Activated T-helper 1 cell treated with anti-CD3 and anti-CD28 coated beads, Interleukin-12 subunit alpha, Interleukin-12 subunit beta, Interleukin-2, Interleukin-4 antibody, amounts not matched to agents 30 ng/mL and 10 ng/mL and 1 ng/mL, durations not matched to agents 14 hours and 24 hours and 36 hours (primary cell): Measurements from ENCODE around the gene GFPT1. TPM values are rescaled to one million over a fixed set of nuclear protein-coding genes. Genes with fewer than 3 reads are reported as not detected.

Experiments
- DNase-seq: peaks from one replicate; pipeline ENCODE4 v3.0.0; 2021; ENCODE audit warnings: low spot score
- H3K27ac Mint-ChIP-seq: one replicate; pipeline ENCODE4 v1.8.0; 2021; ENCODE audit warnings: mild to moderate bottlenecking, mixed read lengths
- H3K27me3 Mint-ChIP-seq: one replicate; pipeline ENCODE4 v1.8.0; 2022; ENCODE audit warnings: mild to moderate bottlenecking, moderate library complexity, mixed read lengths; ENCODE audit not compliant: insufficient read depth
- H3K36me3 Mint-ChIP-seq: one replicate; pipeline ENCODE4 v1.8.0; 2021; ENCODE audit warnings: low read depth, mixed read lengths
- H3K4me1 Mint-ChIP-seq: one replicate; pipeline ENCODE4 v1.8.0; 2021; ENCODE audit warnings: low read depth, mixed read lengths
- H3K4me3 Mint-ChIP-seq: one replicate; pipeline ENCODE4 v1.8.0; 2021; ENCODE audit warnings: mild to moderate bottlenecking, moderate library complexity, mixed read lengths
- H3K9me3 Mint-ChIP-seq: one replicate; pipeline ENCODE4 v1.8.0; 2021; ENCODE audit warnings: mixed read lengths
- intact Hi-C: fragments of 100-400 bp; cut with micrococcal nuclease; formaldehyde crosslinking; loops from one replicate; pipeline ENCODE4 v1.15.1; 2024
- total RNA-seq: library from RNA; stranded (reverse); gene quantifications from 2 replicates; pipeline ENCODE4 v1.2.3, GENCODE V29; 2022

Gene GFPT1
- total RNA-seq, 1 donor from 2014 or later: 47.3 TPM

DNA sequence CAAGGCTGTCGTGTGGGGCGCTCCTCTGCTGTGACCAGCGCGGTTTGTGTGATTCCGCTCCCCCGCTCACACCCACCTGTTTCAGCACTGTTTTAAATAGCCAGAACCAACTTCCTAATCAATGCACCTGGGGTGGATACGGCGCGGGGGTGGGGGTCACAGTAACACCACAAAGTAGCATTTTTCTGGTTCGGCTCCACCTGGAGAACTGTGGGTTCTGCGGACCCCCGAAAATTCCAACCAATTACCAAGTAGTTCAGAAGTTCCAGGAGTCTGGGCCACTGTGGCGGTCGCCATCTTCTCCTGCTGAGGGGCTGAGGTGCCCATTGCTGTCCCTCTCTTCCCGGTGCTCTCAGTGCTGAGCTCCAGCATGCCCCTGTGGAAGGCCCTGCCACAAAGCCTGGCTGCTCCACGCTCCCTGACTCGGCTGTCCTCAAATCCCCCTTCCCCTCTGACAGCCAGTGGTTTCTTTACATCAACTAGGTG, 79.4 kb downstream of the GFPT1 start:
- Mint-ChIP-seq H3K27ac (no peak overlapping the region), H3K27me3 (peaks cover 37% of the 10 kb centered on the region), H3K4me3 (peak overlapping the region; percentile 59), H3K36me3 (no peaks in the 10 kb centered on the region), H3K4me1 (peaks cover 10% of the 10 kb centered on the region), H3K9me3 (peaks cover 3% of the 10 kb centered on the region)
- DNase-seq: no peak
- intact Hi-C loops: loop anchor here (1.0 kb wide), 3 partner anchors 281 to 844 kb away; no protein-coding TSS in a partner anchor

DNA sequence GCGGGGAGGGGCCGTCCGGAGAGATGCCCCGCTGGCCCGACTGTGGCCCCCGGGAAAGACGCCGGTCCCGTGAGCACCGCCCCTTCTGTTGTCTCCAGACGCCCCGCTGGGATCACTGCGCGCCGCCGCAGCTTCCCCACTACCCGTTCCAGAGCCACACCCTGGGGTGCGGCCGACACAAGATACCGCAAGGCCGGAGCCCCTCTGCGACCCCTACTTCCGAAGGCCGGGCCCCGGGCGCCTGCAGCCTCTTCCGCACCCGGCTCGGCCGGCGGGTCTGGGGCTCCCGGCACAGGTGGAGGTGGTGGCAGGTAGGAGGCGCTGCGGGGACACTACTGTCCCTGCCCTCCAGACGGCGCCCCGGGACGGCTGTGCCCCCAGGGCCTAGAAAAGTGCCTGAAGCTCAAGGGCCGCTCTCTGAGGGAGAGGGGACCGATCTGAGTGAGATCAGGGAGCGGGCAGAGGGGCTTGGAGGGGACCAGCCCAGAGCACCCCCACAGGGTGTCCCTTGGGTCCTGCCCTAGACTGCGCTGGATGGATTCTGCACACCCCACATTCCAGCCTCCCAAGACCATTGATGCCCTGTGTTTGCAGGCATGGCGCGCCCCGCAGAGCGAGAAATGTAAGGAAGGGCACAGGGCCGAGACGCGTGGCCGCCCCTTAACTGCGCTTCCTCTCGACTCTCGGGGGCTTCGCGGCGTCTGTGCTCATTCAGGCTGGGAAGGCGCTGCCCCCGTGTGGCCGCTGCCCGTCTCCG, 80.0 kb downstream of the GFPT1 start:
- Mint-ChIP-seq H3K36me3 (no peaks in the 10 kb centered on the region), H3K27ac (no peak overlapping the region), H3K9me3 (peaks cover 3% of the 10 kb centered on the region), H3K4me1 (peaks cover 10% of the 10 kb centered on the region), H3K4me3 (peak overlapping the region; percentile 59), H3K27me3 (peaks cover 37% of the 10 kb centered on the region)
- intact Hi-C loops: loop anchor here (1.0 kb wide), 3 partner anchors 281 to 844 kb away; no protein-coding TSS in a partner anchor
- DNase-seq: peak; percentile 45

DNA sequence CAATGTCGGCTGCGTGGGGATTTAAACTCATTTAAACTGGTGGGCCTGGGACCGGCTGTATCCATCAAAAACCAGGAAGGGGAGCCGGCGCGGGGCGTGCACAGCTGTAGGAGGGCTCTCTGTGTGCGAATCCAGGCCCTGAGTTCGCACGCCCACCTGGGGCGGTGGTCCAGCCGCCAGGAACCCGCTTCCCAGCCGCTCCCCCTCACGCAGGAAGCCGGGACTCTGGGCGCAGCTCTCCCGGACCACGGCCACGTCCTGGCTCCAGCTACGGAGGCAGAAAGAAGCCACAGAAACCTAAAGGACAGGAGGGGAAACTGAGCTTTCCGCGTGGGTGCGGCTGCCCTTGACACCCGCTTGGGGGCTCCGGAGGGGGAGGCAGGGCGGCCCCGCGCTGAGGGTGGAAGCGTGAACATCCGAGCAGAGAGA, 80.6 kb downstream of the GFPT1 start:
- Mint-ChIP-seq H3K36me3 (no peaks in the 10 kb centered on the region), H3K9me3 (peaks cover 3% of the 10 kb centered on the region), H3K4me1 (peaks cover 10% of the 10 kb centered on the region), H3K27ac (no peak overlapping the region), H3K27me3 (peaks cover 40% of the 10 kb centered on the region), H3K4me3 (peak overlapping the region; percentile 51)
- DNase-seq: no peak
- intact Hi-C loops: no loop called here

DNA sequence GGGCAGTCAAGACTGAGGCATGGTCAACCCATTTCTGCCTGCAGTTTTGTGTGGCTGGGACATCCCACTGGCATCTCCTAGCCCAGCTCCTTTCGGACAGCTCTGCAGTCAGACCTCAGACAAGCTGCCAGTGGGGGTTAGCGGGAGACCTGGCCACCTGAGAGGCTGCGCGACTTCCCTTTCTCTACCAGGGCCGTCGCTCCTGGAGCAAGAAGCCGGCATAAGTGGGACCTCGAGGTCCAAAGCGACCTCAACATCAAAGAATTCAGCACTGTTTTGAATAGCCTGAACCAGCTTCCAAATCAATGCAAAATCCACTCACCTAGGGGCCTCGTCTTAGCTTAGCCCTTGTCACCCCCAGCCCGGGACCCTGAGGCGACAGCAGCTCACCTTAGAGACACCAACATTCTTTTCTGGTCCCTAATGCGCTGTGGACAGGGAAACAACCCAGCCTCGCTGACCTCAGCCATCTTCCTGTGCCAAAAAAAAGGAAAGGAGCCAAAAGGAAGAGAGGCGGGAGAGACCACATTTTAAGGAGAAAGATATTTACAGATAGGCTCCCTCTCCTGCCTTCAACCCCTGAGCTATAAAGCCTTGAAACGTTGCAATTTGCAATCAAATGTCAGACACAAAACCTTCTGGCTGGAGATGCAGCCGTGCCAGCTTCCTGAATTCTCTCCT, 81.2 kb downstream of the GFPT1 start:
- Mint-ChIP-seq H3K9me3 (peaks cover 3% of the 10 kb centered on the region), H3K27me3 (peaks cover 42% of the 10 kb centered on the region), H3K27ac (no peak overlapping the region), H3K36me3 (no peaks in the 10 kb centered on the region), H3K4me3 (peak overlapping the region; percentile 51), H3K4me1 (peaks cover 10% of the 10 kb centered on the region)
- intact Hi-C loops: no loop called here
- no peak for DNase-seq

DNA sequence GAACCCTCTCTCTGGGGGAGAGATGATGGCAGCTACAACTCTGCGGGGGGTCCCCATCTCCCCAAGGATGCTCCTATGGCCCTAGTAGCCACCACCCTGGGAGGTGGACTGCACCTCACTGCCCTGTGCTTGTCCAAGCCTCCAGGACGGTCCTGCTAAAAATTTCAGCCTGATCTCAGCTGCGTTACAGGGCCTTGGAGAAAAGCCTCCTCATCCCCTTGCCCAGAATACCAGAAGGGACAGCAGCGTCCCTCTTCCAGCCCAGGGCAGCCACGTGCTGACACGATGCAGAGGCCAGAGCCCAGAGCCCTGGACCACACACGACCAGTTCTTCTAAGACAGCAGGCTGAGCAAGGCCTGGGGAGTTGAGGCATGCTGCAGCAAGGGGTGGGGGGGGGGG, 81.9 kb downstream of the GFPT1 start:
- Mint-ChIP-seq H3K27me3 (peaks cover 45% of the 10 kb centered on the region), H3K4me1 (peaks cover 10% of the 10 kb centered on the region), H3K36me3 (no peaks in the 10 kb centered on the region), H3K4me3 (no peak overlapping the region), H3K9me3 (peaks cover 3% of the 10 kb centered on the region), H3K27ac (no peak overlapping the region)
- no peak for DNase-seq
- intact Hi-C loops: no loop called here

DNA sequence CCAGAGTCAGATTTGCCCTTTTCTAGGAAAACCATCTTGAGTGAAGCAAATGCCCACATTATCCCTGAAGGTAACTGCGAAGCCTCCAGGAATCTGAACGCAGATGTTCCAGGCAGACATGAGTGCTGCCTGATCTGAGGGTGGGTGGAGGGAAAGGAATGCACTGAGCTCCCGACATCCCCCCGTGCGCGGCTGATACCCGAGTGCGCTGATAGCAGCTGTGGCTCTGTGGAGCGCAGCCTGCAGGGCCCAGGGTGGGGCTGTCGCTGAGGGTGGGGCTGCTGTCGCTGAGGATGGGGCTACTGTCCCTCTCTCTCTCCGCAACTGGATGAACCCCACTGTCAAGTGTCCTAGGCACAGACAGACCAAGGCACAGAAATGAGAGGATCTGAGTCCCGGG, 82.4 kb downstream of the GFPT1 start:
- no peak for DNase-seq
- H3K4me3 Mint-ChIP-seq: no peak overlapping the region
- intact Hi-C loops: no loop called here
- H3K36me3 Mint-ChIP-seq: no peaks in the 10 kb centered on the region
- peaks cover 45% of the 10 kb centered on the region for H3K27me3 Mint-ChIP-seq
- H3K4me1 Mint-ChIP-seq: peaks cover 10% of the 10 kb centered on the region
- peaks cover 3% of the 10 kb centered on the region for H3K9me3 Mint-ChIP-seq
- no peak overlapping the region for H3K27ac Mint-ChIP-seq

DNA sequence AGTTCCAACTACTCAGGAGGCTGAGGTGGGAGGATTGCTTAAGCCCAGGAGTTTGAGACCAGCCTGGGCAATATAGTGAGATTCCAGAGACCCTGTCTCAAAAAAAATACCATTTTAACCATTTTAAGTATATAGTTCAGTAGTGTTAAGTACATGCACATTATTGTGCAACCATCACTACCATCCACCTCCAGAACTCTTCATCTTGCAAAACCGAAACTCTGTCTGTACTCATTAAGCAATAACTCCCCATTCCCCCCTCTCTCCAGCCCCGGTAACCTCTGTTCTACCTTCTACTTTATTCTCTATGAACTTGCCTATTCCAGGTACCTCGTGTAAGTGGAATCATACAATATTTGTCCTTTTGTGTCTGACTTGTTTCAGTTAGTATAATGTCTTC, 86.4 kb downstream of the GFPT1 start:
- peaks cover 23% of the 10 kb centered on the region for H3K27me3 Mint-ChIP-seq
- intact Hi-C loops: no loop called here
- no peaks in the 10 kb centered on the region for H3K36me3 Mint-ChIP-seq
- H3K4me1 Mint-ChIP-seq: no peaks in the 10 kb centered on the region
- H3K27ac Mint-ChIP-seq: no peak overlapping the region
- H3K4me3 Mint-ChIP-seq: no peak overlapping the region
- no peak for DNase-seq
- H3K9me3 Mint-ChIP-seq: peaks cover 3% of the 10 kb centered on the region

DNA sequence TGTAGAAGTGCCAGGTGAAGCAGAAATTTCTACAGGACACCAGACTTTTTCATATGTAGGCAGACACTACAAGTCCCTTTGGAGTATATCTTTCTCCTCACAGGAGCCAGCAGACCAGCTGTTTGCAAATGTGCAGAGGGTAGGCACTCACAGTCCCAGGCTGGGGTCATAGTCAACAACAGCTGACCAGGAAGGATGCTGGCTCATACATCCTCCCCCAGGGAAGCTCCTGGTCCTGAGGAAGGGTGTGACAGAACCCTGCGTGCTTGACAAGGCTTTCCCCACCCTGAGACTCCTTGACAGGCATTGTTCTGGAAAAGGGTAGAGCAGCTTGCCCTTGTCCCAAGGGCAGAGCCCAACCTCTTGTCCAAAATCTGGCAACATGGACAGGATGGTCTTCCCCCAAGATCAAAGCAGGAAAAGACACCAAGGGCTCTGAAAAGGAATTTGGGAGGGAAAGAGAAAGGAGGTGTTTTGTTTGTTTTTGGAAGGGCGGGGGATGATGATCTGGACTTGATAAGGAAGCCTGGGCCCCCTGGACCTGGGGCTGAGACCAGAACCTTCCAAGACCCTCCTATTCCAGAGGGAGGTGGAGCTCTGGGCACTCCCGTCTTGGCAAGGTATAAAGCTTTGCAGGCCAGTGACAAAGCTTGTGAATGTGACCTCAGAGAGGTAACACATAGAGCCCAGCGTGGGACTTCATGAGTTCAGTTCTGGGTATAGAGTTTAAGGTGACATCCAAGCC, 87.1 kb downstream of the GFPT1 start:
- Mint-ChIP-seq H3K36me3 (no peaks in the 10 kb centered on the region), H3K9me3 (peaks cover 3% of the 10 kb centered on the region), H3K27me3 (peaks cover 17% of the 10 kb centered on the region), H3K4me3 (no peak overlapping the region), H3K27ac (no peak overlapping the region), H3K4me1 (no peaks in the 10 kb centered on the region)
- DNase-seq: no peak
- intact Hi-C loops: no loop called here

DNA sequence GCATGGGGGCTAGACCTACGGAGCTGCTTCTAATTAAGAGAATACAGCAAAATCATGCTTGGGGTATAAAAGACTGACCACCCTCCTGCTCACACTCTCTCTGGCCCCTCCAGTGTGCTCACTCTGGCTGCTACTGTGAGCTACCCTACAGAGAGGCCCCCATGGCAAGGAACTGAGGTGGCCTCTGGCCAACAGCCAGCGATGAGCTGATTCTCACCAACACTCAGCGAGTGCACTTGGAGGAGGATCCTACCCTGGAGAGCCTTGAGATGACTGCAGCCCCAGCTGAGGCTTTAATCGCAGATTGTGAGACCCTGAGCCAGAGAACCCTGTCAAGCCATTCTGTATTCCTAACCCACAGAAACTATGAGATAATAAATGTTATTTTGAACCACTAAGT, 88.2 kb downstream of the GFPT1 start:
- intact Hi-C loops: no loop called here
- Mint-ChIP-seq H3K4me3 (no peak overlapping the region), H3K9me3 (no peaks in the 10 kb centered on the region), H3K27me3 (peaks cover 15% of the 10 kb centered on the region), H3K27ac (no peak overlapping the region), H3K4me1 (no peaks in the 10 kb centered on the region), H3K36me3 (no peaks in the 10 kb centered on the region)
- no peak for DNase-seq

DNA sequence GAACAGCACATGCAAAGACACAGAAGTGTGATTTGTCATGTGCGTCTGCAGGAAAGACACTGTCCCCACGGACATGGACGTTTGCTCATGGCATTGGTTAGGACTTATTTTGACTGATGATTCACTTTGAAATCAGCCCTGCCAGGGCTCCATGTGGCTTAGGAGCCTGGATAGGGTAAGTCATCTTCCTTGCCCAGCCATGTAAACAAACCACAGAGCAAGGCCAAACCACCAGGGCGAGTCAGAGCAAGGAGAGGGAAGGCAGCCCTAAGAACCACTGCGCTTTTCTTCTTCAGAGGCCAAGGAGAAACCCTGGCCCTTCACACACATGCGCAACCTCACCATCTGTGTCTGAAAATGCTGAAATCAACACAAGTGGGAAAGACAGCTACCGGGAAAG, 88.8 kb downstream of the GFPT1 start:
- H3K4me1 Mint-ChIP-seq: no peaks in the 10 kb centered on the region

DNA sequence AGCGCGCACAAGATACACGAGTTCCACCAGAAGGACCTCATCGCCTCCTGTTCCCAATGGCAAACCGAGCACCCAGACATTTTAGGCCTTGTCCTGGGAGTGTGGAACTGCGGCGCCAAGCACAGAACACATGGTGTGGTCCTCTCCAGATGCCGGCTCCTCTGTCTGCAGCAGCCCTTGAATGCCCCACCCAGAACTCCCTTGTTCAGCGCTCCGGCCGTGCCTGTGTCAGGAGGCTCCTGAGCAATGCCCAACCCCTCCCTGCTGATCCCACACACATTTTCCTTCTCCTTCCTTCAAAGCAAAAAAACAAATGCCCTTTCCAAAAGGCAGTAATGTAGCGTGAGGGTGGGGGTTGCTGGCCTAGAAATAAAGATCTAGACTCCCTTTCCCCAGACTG, 89.8 kb downstream of the GFPT1 start:
- no peak overlapping the region for H3K4me3 Mint-ChIP-seq
- intact Hi-C loops: no loop called here
- no peak overlapping the region for H3K27ac Mint-ChIP-seq
- peaks cover 11% of the 10 kb centered on the region for H3K27me3 Mint-ChIP-seq
- H3K4me1 Mint-ChIP-seq: no peaks in the 10 kb centered on the region
- H3K36me3 Mint-ChIP-seq: no peaks in the 10 kb centered on the region
- H3K9me3 Mint-ChIP-seq: no peaks in the 10 kb centered on the region
- no peak for DNase-seq

More for the DNA sequence above, 88.8 kb downstream of the GFPT1 start:
- Mint-ChIP-seq H3K27me3 (peaks cover 13% of the 10 kb centered on the region), H3K9me3 (no peaks in the 10 kb centered on the region), H3K27ac (no peak overlapping the region), H3K36me3 (no peaks in the 10 kb centered on the region), H3K4me3 (no peak overlapping the region)
- DNase-seq: no peak
- intact Hi-C loops: no loop called here

DNA sequence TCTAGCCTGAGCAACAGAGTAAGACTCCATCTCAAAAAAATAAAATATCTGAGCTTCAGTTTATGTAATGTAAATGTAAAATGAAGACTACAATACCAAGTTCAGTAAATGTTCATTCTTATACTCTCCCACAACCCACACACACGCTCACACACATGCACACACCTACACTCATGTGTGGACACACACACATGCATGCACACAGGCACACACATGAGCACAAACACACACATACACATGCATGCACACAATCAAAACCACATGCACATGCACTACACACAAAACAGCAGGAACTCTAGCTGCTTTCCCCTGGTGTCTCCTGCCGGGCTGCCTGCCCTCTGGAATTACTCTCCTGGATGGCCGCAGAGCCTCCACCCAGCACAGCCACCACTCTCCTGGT, 90.6 kb downstream of the GFPT1 start:
- Mint-ChIP-seq H3K36me3 (no peaks in the 10 kb centered on the region), H3K9me3 (no peaks in the 10 kb centered on the region), H3K27me3 (peaks cover 8% of the 10 kb centered on the region), H3K4me3 (no peak overlapping the region), H3K27ac (no peak overlapping the region), H3K4me1 (no peaks in the 10 kb centered on the region)
- DNase-seq: no peak
- intact Hi-C loops: no loop called here

DNA sequence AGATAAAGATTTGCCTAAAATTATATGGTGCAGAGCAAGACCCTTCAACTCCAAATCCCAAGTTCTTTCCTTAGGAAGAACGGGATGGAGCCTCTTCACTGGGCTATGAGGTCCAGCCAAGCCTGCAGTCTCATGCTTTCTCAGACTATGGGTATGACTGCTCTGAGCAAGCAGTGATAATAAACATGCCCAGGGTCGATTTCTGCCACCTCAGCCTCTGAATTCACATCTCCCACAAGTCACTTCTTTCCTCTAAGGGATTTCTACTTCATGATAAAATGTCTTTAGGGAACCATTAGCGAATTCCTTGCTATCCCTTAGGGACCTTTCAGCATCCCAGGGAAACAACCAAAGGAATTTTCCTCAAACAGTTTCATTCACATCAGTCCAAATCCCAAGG, 94.8 kb downstream of the GFPT1 start:
- Mint-ChIP-seq H3K4me1 (no peaks in the 10 kb centered on the region), H3K4me3 (no peak overlapping the region), H3K27me3 (peaks cover 11% of the 10 kb centered on the region), H3K9me3 (no peaks in the 10 kb centered on the region), H3K36me3 (no peaks in the 10 kb centered on the region), H3K27ac (no peak overlapping the region)
- intact Hi-C loops: no loop called here
- no peak for DNase-seq
